Stimulated activated CD8-positive, alpha-beta memory T cell treated with anti-CD3 and anti-CD28 coated beads, Interleukin-12 subunit alpha, Interleukin-12 subunit beta, amount 100 ng/mL, for 4 hours (primary cell): ENCODE results near the gene GGT1.
"Not testable (repeated sequence)": the region's sequence is repeated elsewhere in the genome, so short reads cannot be mapped to it uniquely, and the experiment has no call there.

Source experiments
- DNase-seq: peaks from one replicate; pipeline ENCODE4 v3.0.0-alpha.2; 2020; ENCODE audit warnings: low read depth

GGT1 gene

GRCh38 chr22:24584166-24584790, 18.7 kb upstream of the GGT1 start:
- no peak for DNase-seq

GRCh38 chr22:24584871-24585411, 18.1 kb upstream of the GGT1 start:
- DNase-seq: no peak

- DNase-seq: no peak
These were observed 17.5 kb upstream of the GGT1 start for GRCh38 chr22:24585461-24585860.

GRCh38 chr22:24585927-24586546, 17.0 kb upstream of the GGT1 start:
- DNase-seq: no peak

GRCh38 chr22:24587251-24587650, 15.7 kb upstream of the GGT1 start:
- no peak for DNase-seq

GRCh38 chr22:24587948-24588347, 15.0 kb upstream of the GGT1 start:
- DNase-seq: no peak

GRCh38 chr22:24588381-24588756, 14.6 kb upstream of the GGT1 start:
- no peak for DNase-seq

- DNase-seq: no peak
These were observed 14.1 kb upstream of the GGT1 start for GRCh38 chr22:24588757-24589481.

- no peak for DNase-seq
These were observed 13.4 kb upstream of the GGT1 start for GRCh38 chr22:24589518-24590030.

GRCh38 chr22:24590596-24591173, 12.3 kb upstream of the GGT1 start:
- DNase-seq: no peak

- DNase-seq: no peak
These were observed 11.6 kb upstream of the GGT1 start for GRCh38 chr22:24591286-24591830.

GRCh38 chr22:24592058-24592850, 10.7 kb upstream of the GGT1 start:
- no peak for DNase-seq

GRCh38 chr22:24592851-24593558, 10.0 kb upstream of the GGT1 start, which contains the start of gene LRRC75B:
LRRC75B (minus strand) TSS chr22:24593073; CDS start chr22:24593039, 34 bp downstream.
- no peak for DNase-seq

GRCh38 chr22:24593559-24593835, 9.5 kb upstream of the GGT1 start:
- not testable (repeated sequence) for DNase-seq

GRCh38 chr22:24593836-24594568, 9.0 kb upstream of the GGT1 start:
- no peak for DNase-seq

GRCh38 chr22:24594569-24595120, 8.3 kb upstream of the GGT1 start:
- DNase-seq: no peak

GRCh38 chr22:24595228-24595627, 7.8 kb upstream of the GGT1 start:
- no peak for DNase-seq

- no peak for DNase-seq
These were observed 7.1 kb upstream of the GGT1 start for GRCh38 chr22:24595863-24596262.

- DNase-seq: not testable (repeated sequence)
These were observed 5.9 kb upstream of the GGT1 start for GRCh38 chr22:24597076-24597475.

- no peak for DNase-seq
These were observed 3.5 kb upstream of the GGT1 start for GRCh38 chr22:24599514-24599913.
